Karpas-422 (cell line): ENCODE measurements around the gene ITGAL. TPM values are rescaled to one million over a fixed set of nuclear protein-coding genes. Genes with fewer than 3 reads are reported as not detected.
"Not testable (repeated sequence)": the region's sequence is repeated elsewhere in the genome, so short reads cannot be mapped to it uniquely, and the experiment has no call there.

Experiments used
- DNase-seq: peaks from one replicate; pipeline ENCODE4 v3.0.0-alpha.2; 2015
- H2AFZ ChIP-seq: fragments of 200-600 bp; sonication (generic); 2 replicates; pipeline ENCODE4 v1.6.1; 2014; ENCODE audit warnings: antibody characterized with exemption, low read length, mixed read lengths
- H3K27ac ChIP-seq: fragments of 200-600 bp; sonication (generic); 2 replicates; pipeline ENCODE4 v1.5.1; 2014; ENCODE audit warnings: mild to moderate bottlenecking, low read length, moderate library complexity
- H3K27me3 ChIP-seq: fragments of 200-600 bp; sonication (generic); 2 replicates; pipeline ENCODE4 v1.6.1; 2014; ENCODE audit warnings: low read length, mixed read lengths
- H3K36me3 ChIP-seq: fragments of 200-600 bp; sonication (generic); 2 replicates; pipeline ENCODE4 v1.6.1; 2014; ENCODE audit warnings: low read length, mixed read lengths; ENCODE audit not compliant: insufficient read depth
- H3K4me1 ChIP-seq: fragments of 200-600 bp; sonication (generic); 2 replicates; pipeline ENCODE4 v1.6.1; 2014; ENCODE audit warnings: mild to moderate bottlenecking, low read length, mixed read lengths
- H3K4me2 ChIP-seq: fragments of 200-600 bp; sonication (generic); 2 replicates; pipeline ENCODE4 v1.6.1; 2014; ENCODE audit warnings: low read length, low read depth, mild to moderate bottlenecking; ENCODE audit not compliant: poor library complexity, severe bottlenecking
- H3K4me3 ChIP-seq: fragments of 200-600 bp; sonication (generic); 2 replicates; pipeline ENCODE4 v1.5.1; 2014; ENCODE audit warnings: mild to moderate bottlenecking, antibody characterized with exemption, low read length, mixed read lengths
- H3K79me2 ChIP-seq: fragments of 200-600 bp; sonication (generic); 2 replicates; pipeline ENCODE4 v1.6.1; 2014; ENCODE audit warnings: mild to moderate bottlenecking, low read length, mixed read lengths
- H3K9ac ChIP-seq: fragments of 200-600 bp; sonication (generic); 2 replicates; pipeline ENCODE4 v1.6.0; 2014; ENCODE audit warnings: low read length
- H3K9me2 ChIP-seq: fragments of 200-600 bp; sonication (generic), shearing (Covaris generic); replicated peaks from 2 replicates; pipeline ENCODE4 v1.6.0; 2014; ENCODE audit warnings: mild to moderate bottlenecking, low read length, moderate library complexity; ENCODE audit not compliant: insufficient read depth
- H3K9me3 ChIP-seq: fragments of 300-700, 200-600 bp; sonication (generic); 2 replicates; pipeline ENCODE4 v1.6.1; 2014; ENCODE audit warnings: low read length, mixed read lengths
- H4K20me1 ChIP-seq: fragments of 200-600 bp; sonication (generic); 2 replicates; pipeline ENCODE4 v1.6.1; 2014; ENCODE audit warnings: mild to moderate bottlenecking, antibody characterized with exemption, low read length, low read depth; ENCODE audit not compliant: insufficient read depth
- total RNA-seq: library from RNA; depleted of rRNA; stranded (reverse); fragments of >200 nt; shearing (Covaris generic); gene quantifications from 2 replicates; pipeline ENCODE4 v1.2.3, GENCODE V29; 2014; ENCODE audit warnings: low replicate concordance

Gene ITGAL
- total RNA-seq, 1 experiment from 2014 or later = 0.07 TPM

DNA sequence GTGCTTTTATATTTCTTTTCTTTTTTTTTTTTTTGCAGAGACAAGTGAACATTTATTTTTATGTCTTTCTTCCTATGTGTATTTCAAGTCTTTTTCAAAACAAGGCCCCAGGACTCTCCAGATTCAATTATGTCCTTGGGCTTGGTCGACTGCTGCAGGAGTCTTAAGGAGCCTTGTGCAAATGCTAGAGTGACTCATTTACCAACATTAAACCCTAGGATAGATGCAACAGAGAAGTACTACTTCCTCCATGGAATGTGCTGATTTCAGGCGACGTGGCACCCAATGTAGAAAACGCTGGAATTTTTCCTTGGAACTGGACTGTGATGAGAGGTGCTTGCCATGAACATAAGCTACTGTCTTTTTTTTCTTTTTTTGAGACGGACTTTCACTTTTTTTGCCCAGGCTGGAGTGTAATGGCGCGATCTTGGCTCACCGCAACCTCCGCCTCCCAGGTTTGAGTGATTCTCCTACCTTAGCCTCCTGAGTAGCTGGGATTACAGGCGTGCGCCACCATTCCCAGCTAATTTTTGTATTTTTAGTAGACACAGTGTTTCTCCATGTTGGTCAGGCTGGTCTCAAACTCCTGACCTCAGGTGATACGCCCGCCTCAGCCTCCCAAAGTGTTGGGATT is 64.0 kb downstream of the ITGAL start:
- peak overlapping the region; percentile 81 for H3K9ac ChIP-seq
- H3K79me2 ChIP-seq = peaks cover 34% of the 10 kb centered on the region
- H3K36me3 ChIP-seq, H3K27me3 ChIP-seq, H4K20me1 ChIP-seq, H2AFZ ChIP-seq, H3K9me3 ChIP-seq, DNase-seq, H3K9me2 ChIP-seq: not testable (repeated sequence)
- peak overlapping the region; percentile 93 for H3K4me2 ChIP-seq
- H3K4me3 ChIP-seq = peak overlapping the region; percentile 90
- peak overlapping the region; percentile 81; the same call in 1 of the 2 replicates for H3K27ac ChIP-seq
- H3K4me1 ChIP-seq = peaks cover 53% of the 10 kb centered on the region

DNA sequence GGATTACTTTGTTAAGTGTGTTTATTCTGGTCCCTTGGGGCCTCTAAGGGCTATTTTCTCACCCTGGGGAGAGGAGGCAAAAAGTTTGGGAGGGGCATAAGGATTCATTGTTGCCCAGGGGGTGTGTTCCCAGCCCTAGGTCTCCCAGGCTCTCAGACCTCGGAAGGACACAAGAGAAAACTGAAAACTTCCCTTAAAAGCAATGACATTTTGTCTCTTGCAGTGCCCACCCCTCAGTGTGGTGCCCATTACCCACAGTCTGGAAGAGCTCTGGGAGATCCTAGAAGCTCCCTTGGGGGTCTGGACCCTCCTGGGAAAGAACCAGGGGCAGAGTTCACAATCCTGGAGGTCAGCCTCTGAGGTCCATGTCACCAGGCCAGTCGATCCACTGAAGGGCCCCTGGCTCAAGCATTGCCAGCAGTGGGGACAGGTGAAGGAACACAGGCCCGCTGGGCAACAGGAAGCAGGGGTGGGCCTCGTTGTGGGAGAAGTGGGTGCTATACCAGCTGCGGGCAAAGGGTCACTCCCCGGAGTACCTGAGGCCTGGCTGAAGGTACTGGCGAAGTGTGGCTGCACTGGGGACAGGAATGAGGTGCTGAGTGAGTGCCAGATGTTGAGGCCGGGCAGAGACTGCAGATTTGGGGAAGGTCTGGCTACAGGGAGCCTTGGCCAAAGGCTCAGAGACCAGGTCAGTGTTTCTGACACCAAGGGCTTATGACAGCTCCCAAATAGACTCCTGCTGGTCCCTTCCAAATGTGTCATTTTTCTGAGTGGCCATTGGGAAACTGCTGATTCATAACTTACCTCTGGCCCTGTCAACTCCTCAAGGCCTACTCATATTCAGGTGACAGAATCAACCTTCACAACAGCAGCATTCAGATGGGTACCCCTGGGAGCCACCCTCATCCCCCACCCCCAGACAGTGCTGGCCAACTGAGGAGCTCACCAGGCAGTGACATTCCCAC is 66.7 kb downstream of the ITGAL start:
- H3K27ac ChIP-seq = peak overlapping the region; percentile 53
- no peaks in the 10 kb centered on the region for H3K27me3 ChIP-seq
- H3K4me2 ChIP-seq = peak overlapping the region; percentile 68
- H3K79me2 ChIP-seq = peaks cover 20% of the 10 kb centered on the region
- DNase-seq = no peak
- H3K9ac ChIP-seq = peak overlapping the region; percentile 51
- no peaks in the 10 kb centered on the region for H4K20me1 ChIP-seq
- H3K4me1 ChIP-seq = peaks cover 45% of the 10 kb centered on the region
- no peak overlapping the region for H2AFZ ChIP-seq
- no peaks in the 10 kb centered on the region for H3K9me3 ChIP-seq
- H3K9me2 ChIP-seq = no peaks in the 10 kb centered on the region
- H3K4me3 ChIP-seq = peak overlapping the region; percentile 38; the same call in 1 of the 2 replicates
- no peaks in the 10 kb centered on the region for H3K36me3 ChIP-seq

DNA sequence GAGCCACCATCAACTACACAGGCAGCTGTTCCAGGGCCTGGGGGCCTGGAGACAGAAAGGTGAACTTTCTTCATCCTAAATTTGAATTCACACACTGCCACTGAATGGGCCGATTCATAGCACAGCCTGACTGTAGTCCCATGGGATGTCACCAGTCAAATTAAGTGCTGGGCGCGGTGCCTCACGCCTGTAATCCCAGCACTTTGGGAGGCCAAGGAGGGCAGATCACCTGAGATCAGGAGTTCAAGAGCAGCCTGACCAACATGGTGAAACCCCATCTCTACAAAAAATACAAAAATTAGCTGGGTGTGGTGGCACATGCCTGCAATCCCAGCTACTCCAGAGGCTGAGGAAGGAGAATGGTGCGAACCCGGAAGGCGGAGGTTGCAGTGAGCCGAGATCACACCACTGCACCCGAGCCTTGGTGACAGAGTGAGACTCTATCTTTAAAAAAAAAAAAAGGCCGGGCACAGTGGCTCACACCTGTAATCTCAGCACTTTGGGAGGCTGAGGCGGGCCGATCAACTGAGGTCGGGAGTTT is 67.5 kb downstream of the ITGAL start:
- H3K79me2 ChIP-seq = peaks cover 13% of the 10 kb centered on the region

DNA sequence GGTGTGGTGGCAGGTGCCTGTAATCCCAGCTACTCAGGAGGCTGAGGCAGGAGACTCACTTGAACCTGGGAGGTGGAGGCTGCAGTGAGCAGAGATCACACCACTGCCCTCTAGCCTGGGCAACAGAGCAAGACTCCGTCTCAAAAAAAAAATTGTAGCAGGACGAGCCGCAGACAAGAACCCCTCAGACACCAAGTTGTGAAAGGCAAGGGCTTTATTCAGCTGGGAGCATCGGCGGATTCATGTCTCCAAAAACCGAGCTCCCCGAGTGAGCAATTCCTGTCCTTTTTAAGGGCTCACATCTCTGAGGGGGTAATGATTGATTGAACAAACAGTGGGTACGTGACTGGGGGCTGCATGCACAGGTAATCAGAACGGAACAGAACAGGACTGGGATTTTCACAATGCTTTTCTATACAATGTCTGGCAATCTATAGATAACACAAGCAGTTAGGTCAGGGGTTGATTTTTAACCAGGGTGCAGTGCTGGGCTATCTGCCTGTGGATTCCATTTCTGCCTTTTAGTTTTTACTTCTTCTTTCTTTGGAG is 68.4 kb downstream of the ITGAL start:
- not testable (repeated sequence) for H4K20me1 ChIP-seq, DNase-seq, H3K36me3 ChIP-seq, H3K9ac ChIP-seq, H3K9me2 ChIP-seq, H3K4me3 ChIP-seq, H3K27ac ChIP-seq, H3K79me2 ChIP-seq, H2AFZ ChIP-seq, H3K9me3 ChIP-seq, H3K4me2 ChIP-seq, H3K27me3 ChIP-seq
- H3K4me1 ChIP-seq = peaks cover 34% of the 10 kb centered on the region

More for the DNA sequence above, 67.5 kb downstream of the ITGAL start:
- DNase-seq = peak; percentile 84
- H3K9me2 ChIP-seq, H3K36me3 ChIP-seq, H2AFZ ChIP-seq, H3K27me3 ChIP-seq, H4K20me1 ChIP-seq, H3K9me3 ChIP-seq: not testable (repeated sequence)
- Histone ChIP-seq H3K4me1 (peaks cover 43% of the 10 kb centered on the region), H3K9ac (peak overlapping the region; percentile 51), H3K4me2 (peak overlapping the region; percentile 68), H3K27ac (peak overlapping the region; percentile 53), H3K4me3 (peak overlapping the region; percentile 38; the same call in 1 of the 2 replicates)

DNA sequence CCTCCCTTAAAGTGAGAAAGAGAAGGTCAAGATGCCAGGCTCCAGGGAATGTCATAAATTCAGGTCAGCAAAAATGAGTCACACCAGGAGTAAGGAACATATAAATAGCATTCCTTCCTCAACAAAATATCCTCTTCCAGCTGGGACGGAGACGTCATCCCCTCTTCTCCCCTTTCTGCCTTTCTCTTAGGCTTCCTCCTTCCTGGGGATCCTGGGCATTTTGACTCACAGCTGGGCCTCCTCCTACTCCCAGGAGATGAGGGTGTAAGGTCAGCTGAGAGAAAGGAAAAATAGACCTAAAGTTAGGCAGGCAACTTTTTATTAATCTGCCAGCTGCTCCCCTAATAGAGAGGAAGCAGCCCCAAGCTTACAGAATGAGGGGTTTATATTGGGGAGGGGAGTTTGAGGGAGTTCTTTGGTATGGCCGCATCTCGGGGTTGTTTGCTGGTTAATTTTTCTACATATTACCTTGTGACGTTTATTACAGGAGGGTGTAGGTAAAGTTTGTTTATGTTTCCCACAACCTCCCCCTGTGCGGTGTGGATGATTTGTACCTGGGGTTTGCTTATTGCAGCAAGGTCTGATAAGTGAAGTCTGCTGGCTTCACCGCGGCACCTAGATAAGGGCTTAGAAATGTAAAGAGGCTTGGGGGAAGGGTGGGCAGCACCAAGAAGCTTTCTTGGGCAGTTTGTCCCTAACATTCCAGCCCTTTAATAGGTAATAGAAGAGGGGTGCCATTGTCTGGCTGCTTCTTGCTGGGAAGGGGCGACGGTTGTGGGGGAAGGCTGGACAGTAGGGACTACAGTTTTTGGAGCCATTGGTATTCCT is 69.2 kb downstream of the ITGAL start:
- Histone ChIP-seq H3K9ac (no peak overlapping the region), H2AFZ (no peak overlapping the region), H3K9me2 (no peaks in the 10 kb centered on the region), H3K4me3 (no peak overlapping the region), H3K4me2 (no peak overlapping the region), H3K79me2 (no peaks in the 10 kb centered on the region), H3K9me3 (no peaks in the 10 kb centered on the region), H3K27me3 (no peaks in the 10 kb centered on the region), H4K20me1 (no peaks in the 10 kb centered on the region), H3K4me1 (peaks cover 27% of the 10 kb centered on the region), H3K36me3 (no peaks in the 10 kb centered on the region), H3K27ac (no peak overlapping the region)
- no peak for DNase-seq

DNA sequence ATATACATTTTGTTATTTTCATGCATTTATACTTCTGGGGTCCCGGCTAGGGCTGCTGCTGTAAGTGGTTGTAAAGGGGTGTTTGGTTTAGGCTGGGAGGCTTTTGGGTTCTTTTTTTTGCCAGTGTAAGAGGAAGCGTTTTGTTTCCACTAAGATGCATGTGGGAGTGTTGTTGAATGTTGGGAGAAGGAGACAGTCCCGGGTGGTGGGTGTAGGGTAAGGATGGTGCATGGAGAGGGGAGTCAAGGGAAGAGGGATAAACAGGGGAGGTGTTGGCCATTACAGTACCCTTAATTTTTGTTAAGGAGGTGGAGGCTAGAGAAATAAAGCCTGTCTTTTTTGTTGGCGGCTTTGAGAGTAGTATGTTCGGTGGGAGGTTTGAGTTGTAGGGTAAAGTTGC is 70.5 kb downstream of the ITGAL start:
- Histone ChIP-seq H3K4me1 (peaks cover 22% of the 10 kb centered on the region), H3K9me2 (no peaks in the 10 kb centered on the region), H3K79me2 (no peaks in the 10 kb centered on the region), H3K27me3 (no peaks in the 10 kb centered on the region), H3K36me3 (no peaks in the 10 kb centered on the region), H4K20me1 (no peaks in the 10 kb centered on the region), H3K27ac (no peak overlapping the region), H2AFZ (no peak overlapping the region), H3K4me2 (no peak overlapping the region), H3K9me3 (no peaks in the 10 kb centered on the region), H3K9ac (no peak overlapping the region), H3K4me3 (no peak overlapping the region)
- DNase-seq = no peak

DNA sequence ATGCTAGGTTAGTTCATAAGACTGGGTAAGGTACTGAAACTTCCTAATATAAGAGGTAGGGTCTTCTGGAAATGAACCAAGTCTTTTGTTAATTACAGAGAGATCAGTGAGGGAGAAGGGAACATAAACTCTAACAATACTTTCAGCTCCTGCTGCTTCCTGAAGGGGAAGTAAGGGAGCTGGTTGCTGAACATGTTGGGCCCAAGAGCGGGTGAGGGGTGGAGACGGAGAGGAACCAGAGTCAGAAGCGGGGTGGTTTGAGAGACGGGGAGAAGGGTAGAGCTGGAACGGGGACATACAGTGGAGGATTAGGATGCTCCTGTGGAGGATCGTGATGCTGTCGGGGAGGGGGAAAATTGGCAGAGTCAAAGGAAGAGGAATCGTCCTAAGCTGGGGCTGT is 73.6 kb downstream of the ITGAL start:
- no peaks in the 10 kb centered on the region for H3K79me2 ChIP-seq
- no peaks in the 10 kb centered on the region for H3K9me2 ChIP-seq
- H4K20me1 ChIP-seq = no peaks in the 10 kb centered on the region
- no peaks in the 10 kb centered on the region for H3K27me3 ChIP-seq
- DNase-seq = no peak
- no peak overlapping the region for H3K9ac ChIP-seq
- no peaks in the 10 kb centered on the region for H3K36me3 ChIP-seq
- no peaks in the 10 kb centered on the region for H3K9me3 ChIP-seq
- H3K4me2 ChIP-seq = no peak overlapping the region
- H2AFZ ChIP-seq = no peak overlapping the region
- H3K27ac ChIP-seq = no peak overlapping the region
- H3K4me3 ChIP-seq = no peak overlapping the region
- H3K4me1 ChIP-seq = no peaks in the 10 kb centered on the region
